Adrenal gland (tissue), 12 donors: ENCODE data around the gene CYP2S1. TPM values are rescaled to one million over a fixed set of nuclear protein-coding genes. Genes with fewer than 3 reads are reported as not detected.
"Not testable (repeated sequence)": the region's sequence is repeated elsewhere in the genome, so short reads cannot be mapped to it uniquely, and the experiment has no call there.

Source experiments
- DNase-seq, 7 donors: peaks; one replicate each; pipeline ENCODE4 v3.0.0-alpha.2; 2019 to 2020
- H3K27ac ChIP-seq, 5 donors: fragments of 200-600 bp; sonication (generic) in 4 of 5; 1 replicate in 3 of 5; 2 replicates in 2 of 5; pipeline versions ENCODE4 v1.5.1 to v1.8.0; 2016 to 2020; ENCODE audit warnings: mild to moderate bottlenecking in 1 of 5
- H3K27me3 ChIP-seq: fragments of 200-600 bp; 2 replicates; pipeline ENCODE4 v1.8.0; 2021
- H3K36me3 ChIP-seq, 2 donors: fragments of 200-600 bp; replicated peaks in 1 of 2; 1 replicate in 1 of 2; 2 replicates in 1 of 2; pipeline versions ENCODE4 v1.5.1 to v1.8.0; 2018 to 2022
- H3K4me1 ChIP-seq, 2 donors: fragments of 200-600 bp; replicated peaks in 1 of 2; 1 replicate in 1 of 2; 2 replicates in 1 of 2; pipeline versions ENCODE4 v1.5.1 to v1.8.0; 2018 to 2021
- H3K4me3 ChIP-seq, 4 donors: fragments of 200-600 bp; sonication (generic) in 3 of 4; one replicate each; pipeline ENCODE4 v1.5.1; 2016 to 2018
- H3K9me3 ChIP-seq, 3 donors: fragments of 200-600 bp; sonication (generic) in 1 of 3; replicated peaks in 1 of 3; 1 replicate in 2 of 3; 2 replicates in 1 of 3; pipeline versions ENCODE4 v1.5.1 to v1.8.0; 2016 to 2021
- POLR2A ChIP-seq, 2 donors: fragments of 450-650 bp; IDR thresholded peaks; one replicate each; pipeline ENCODE4 v1.6.1; 2017; ENCODE audit warnings: antibody characterized with exemption in 2 of 2, mild to moderate bottlenecking in 2 of 2, moderate library complexity in 1 of 2
- WGBS, 4 donors: extraction: QIAGEN DNeasy Blood & Tissue Kit in 2 of 4; methylation state at CpG; one replicate each; pipeline versions ENCODE4 v1.1.5 to v1.1.7; 2013 to 2017; 5-methylcytosine and 5-hydroxymethylcytosine counted together
- intact Hi-C, 2 donors: fragments of 100-400 bp; cut with DNase I; formaldehyde crosslinking; loops; one replicate each; pipeline versions ENCODE4 v1.14.1 to v1.15.0; 2022 to 2023
- polyA plus RNA-seq, 3 donors: library from polyadenylated mRNA; stranded (reverse); fragments of 200-250 nt in 2 of 3; fragments of 350-450 nt in 1 of 3; fragmentation: Illumina TruSeq in 1 of 3; extraction: RNeasy Lipid Tissue Mini Kit (QIAGEN cat#74804) in 1 of 3; gene quantifications; one replicate each; pipeline ENCODE4 v1.2.3, GENCODE V29; 2013 to 2014
- total RNA-seq, 9 donors: library from RNA; depleted of rRNA in 4 of 9; stranded (reverse); fragments of >200 nt in 4 of 9; fragments of 120-200 nt in 1 of 9; fragmentation: NEBNext Ultra II Directional in 1 of 9; extraction: Animal tissue kit (Norgen Biotek cat#: 25700) in 1 of 9; gene quantifications; one replicate each; pipeline versions ENCODE4 v1.1.0 to v1.2.4, GENCODE V29; 2013 to 2023
- TF ChIP-seq, protein P1 (sequence below), 6 experiments: fragments of 450-650 bp in 4 of 6; fragments of 200-600 bp in 2 of 6; sonication (generic) in 1 of 6; IDR thresholded peaks; 1 replicate in 5 of 6; 2 replicates in 1 of 6; pipeline versions ENCODE4 v1.5.1 to v1.8.0; 2016 to 2021; ENCODE audit warnings: antibody characterized with exemption in 6 of 6, mild to moderate bottlenecking in 2 of 6, moderate library complexity in 1 of 6
- donor health status: healthy with polysubstance abuse.
- donor health status: Bipolar disorder and iron deficiency.
- donor health status: DM: yes; HTN: yes; CAD: no.
- donor health status: DM: no; HTN: no; CAD: no.
- donor health status: DM: no; HTN: no; CAD: no.
- donor health status: DM: yes; HTN: yes; CAD: no.

CYP2S1 gene
- total and polyA plus RNA-seq, 12 donors: 0.06 to 4.7 (median 1.7) TPM

DNA sequence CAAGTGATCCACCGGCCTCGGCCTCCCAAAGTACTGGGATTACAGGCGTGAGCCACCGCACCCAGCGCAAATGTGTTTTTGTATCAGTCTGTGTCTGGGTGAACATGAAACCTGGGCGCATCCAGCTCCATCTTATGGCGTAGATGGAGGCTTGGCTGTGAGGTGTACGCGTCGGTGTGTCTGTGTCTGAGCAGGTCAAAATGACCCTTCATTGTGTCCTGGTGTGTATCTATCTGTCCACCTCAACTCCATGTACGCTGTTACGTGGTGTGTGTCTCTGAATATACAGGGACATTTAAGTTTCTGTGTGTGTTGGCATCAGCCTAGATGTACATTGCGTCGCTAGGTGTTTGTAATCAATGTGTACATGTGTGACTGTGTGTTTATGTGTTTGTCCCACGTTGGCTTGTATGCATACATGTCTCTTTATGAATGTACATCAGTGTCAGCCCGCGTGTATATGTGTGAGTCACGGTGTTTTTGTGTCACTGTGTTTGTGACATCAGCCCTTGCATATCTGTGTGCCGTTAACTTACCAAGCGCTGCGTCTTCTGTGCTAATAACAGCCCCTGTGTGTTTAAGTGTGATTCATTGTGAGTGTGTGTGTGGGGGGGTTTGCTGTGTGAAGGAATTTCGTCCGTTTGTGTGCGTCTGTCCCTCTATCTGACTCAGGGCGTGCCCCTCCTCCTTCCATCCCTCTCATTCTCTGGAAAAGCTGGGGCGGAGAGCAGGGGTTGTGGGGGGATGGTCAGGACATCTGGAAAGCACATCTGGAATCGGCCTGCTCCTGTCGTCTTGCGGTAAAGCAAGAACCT lies 32.4 kb downstream of the CYP2S1 start:
- peak overlapping the region in 2 of 4 donors; percentile 52 to 53 for H3K4me3 ChIP-seq
- TF ChIP-seq, protein P1, sequence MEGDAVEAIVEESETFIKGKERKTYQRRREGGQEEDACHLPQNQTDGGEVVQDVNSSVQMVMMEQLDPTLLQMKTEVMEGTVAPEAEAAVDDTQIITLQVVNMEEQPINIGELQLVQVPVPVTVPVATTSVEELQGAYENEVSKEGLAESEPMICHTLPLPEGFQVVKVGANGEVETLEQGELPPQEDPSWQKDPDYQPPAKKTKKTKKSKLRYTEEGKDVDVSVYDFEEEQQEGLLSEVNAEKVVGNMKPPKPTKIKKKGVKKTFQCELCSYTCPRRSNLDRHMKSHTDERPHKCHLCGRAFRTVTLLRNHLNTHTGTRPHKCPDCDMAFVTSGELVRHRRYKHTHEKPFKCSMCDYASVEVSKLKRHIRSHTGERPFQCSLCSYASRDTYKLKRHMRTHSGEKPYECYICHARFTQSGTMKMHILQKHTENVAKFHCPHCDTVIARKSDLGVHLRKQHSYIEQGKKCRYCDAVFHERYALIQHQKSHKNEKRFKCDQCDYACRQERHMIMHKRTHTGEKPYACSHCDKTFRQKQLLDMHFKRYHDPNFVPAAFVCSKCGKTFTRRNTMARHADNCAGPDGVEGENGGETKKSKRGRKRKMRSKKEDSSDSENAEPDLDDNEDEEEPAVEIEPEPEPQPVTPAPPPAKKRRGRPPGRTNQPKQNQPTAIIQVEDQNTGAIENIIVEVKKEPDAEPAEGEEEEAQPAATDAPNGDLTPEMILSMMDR (IDR thresholded peaks at IDR 0.05): no peak
- peak in 1 of 2 donors; percentile 56 for TF ChIP-seq POLR2A (IDR thresholded peaks at IDR 0.05)

DNA sequence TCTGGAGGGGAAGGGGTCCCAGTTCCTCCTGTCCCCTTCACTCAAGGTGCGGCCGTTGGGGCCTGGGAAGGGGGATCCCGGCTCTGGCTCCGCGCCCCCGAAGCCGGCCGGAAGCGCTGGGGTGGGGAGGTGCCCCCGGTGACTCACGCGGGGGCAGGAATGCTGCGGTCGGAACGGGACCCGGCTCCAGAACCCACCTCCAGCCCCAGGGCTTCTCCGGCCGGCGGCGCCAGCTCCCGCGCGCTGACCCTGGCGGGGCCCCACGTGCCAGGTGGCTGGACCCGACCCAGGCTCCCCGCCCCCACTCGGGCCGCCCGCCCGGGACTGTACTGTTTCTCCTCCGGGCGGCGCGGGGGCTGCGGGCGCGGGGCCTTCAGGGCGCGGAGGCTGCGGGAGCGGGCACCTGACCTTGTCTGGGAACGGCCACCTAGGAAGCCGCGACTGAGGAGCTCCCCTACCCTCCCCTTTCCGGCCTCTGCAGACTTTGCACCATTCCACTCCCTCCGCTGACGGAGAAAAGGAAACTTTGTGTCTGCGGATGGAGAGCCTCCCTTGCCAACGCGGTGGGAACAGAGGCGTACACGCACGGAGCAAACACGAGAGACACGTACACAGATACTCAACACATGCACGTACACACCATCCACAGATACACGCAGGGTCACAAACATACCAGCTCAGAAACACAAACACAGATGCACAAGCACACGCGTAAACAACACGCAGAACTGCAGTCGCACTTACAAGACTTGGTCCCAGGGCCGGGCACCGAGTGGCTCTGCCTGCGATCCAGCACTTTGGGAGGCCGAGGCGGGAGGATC lies 33.2 kb downstream of the CYP2S1 start:
- WGBS, 4 donors: 4 to 5% (median 4%) methylated on average over 11 to 67 of the region's 67 CpGs; no CpG with 5 or more reads in 1 of the 4 donors
- H3K9me3 ChIP-seq: no peaks in the 10 kb centered on the region
- peak overlapping the region in 2 of 4 donors; percentile 52 to 53 for H3K4me3 ChIP-seq
- peak overlapping the region; percentile 90 to 97 (median 95) for H3K27ac ChIP-seq
- intact Hi-C loops: no loop called here
- H3K4me1 ChIP-seq: peaks cover 24 to 43% of the 10 kb centered on the region in 2 donors
- H3K36me3 ChIP-seq: no peaks in the 10 kb centered on the region
- TF ChIP-seq POLR2A (IDR thresholded peaks at IDR 0.05): peak; percentile 22 to 63
- TF ChIP-seq, protein P1 (IDR thresholded peaks at IDR 0.05): peak in 3 of 6 experiments; percentile 12 to 33 (median 15)
- peak; percentile 79 to 89 (median 84) for DNase-seq
- no peaks in the 10 kb centered on the region for H3K27me3 ChIP-seq

More for the DNA sequence above, 32.4 kb downstream of the CYP2S1 start:
- no peaks in the 10 kb centered on the region for H3K27me3 ChIP-seq
- H3K4me1 ChIP-seq: peaks cover 24 to 43% of the 10 kb centered on the region in 2 donors
- no peaks in the 10 kb centered on the region for H3K9me3 ChIP-seq
- H3K27ac ChIP-seq: peak overlapping the region; percentile 90 to 97 (median 95)
- intact Hi-C loops: no loop called here
- no peaks in the 10 kb centered on the region for H3K36me3 ChIP-seq
- 37 to 51% (median 49%) methylated on average over 17 to 29 of the region's 29 CpGs for WGBS, 4 donors
- peak; percentile 81 to 95 (median 93) for DNase-seq

- DNase-seq: peak in 3 of 7 donors; percentile 22 to 48 (median 41)
- Histone ChIP-seq H3K4me3 (peak overlapping the region in 2 of 4 donors; percentile 52 to 53), H3K9me3 (no peaks in the 10 kb centered on the region), H3K36me3 (no peaks in the 10 kb centered on the region), H3K4me1 (peaks cover 24 to 39% of the 10 kb centered on the region in 2 donors), H3K27ac (peak overlapping the region; percentile 90 to 97 (median 95)), H3K27me3 (no peaks in the 10 kb centered on the region)
- intact Hi-C loops: no loop called here
- WGBS, 4 donors: 41 to 51% (median 47%) methylated on average over 9 of the region's 9 CpGs
- TF ChIP-seq, protein P1 (IDR thresholded peaks at IDR 0.05): no peak
- TF ChIP-seq POLR2A (IDR thresholded peaks at IDR 0.05): no peak
These were observed 33.9 kb downstream of the CYP2S1 start for GRCh38 chr19:41226874-41227390.

DNA sequence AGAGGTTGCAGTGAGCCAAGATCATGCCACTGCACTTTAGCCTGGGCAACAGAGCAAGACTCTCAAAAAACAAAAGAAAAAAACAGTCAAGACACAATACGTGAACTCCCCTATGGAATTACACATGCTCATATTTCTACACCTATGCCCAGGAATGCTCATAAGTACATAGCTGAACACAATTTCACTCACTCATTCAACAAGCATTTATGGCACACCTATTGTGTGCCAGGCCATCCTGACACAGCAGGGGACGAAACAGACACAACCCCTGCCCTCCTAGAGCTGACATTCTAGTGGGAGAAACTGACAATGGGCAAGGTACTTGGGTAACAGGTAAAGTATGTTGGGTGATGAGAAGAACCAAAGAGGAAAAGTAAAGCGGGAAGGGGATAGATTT lies 35.5 kb downstream of the CYP2S1 start:
- Histone ChIP-seq H3K36me3 (peaks cover 0 to 10% of the 10 kb centered on the region in 2 donors), H3K27me3 (no peaks in the 10 kb centered on the region), H3K27ac (no peak overlapping the region), H3K9me3 (no peaks in the 10 kb centered on the region), H3K4me1 (peaks cover 17 to 34% of the 10 kb centered on the region in 2 donors), H3K4me3 (no peak overlapping the region)
- no peak for DNase-seq
- whole genome bisulfite sequencing, 4 donors: 79 to 100% (median 86%) methylated on average over 3 of the region's 3 CpGs
- intact Hi-C loops: no loop called here
- TF ChIP-seq, protein P1 (IDR thresholded peaks at IDR 0.05): no peak
- TF ChIP-seq POLR2A (IDR thresholded peaks at IDR 0.05): no peak

GRCh38 chr19:41229338-41229737 lies 36.3 kb downstream of the CYP2S1 start:
- H3K27ac ChIP-seq, H3K9me3 ChIP-seq, H3K4me3 ChIP-seq, intact Hi-C loops, H3K27me3 ChIP-seq: not testable (repeated sequence)
- Histone ChIP-seq H3K4me1 (peaks cover 15 to 26% of the 10 kb centered on the region in 2 donors), H3K36me3 (peaks cover 0 to 10% of the 10 kb centered on the region in 2 donors)
- DNase-seq: peak in 1 of 7 donors; percentile 19
- WGBS, 4 donors: 66 to 80% (median 71%) methylated on average over 5 of the region's 5 CpGs
